ENCODE measurements around the gene TGFA.

TGFA gene

DNA sequence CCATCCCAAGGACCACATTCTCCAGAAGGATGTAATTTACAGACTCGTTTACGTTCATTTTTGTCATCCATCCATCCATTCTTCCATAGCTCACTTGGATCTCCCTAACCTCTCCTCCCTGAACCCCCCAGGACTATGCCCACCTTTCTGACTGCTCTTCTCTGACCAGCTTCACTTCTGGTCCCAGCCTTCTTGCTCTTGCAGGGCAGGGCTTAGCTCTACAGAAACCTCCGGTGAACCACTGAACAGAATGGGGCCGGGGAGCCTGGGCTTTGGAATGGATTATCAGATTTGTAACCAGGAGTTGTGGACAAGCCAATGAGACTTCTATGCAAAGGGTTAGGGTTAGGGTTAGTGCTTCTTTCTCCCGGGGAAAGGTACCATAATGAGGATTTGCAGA lies 95.0 kb downstream of the TGFA start:
- H2AFZ ChIP-seq (ENCODE audit: low read depth, low read length), result no peak overlapping the region
- no peak overlapping the region for H3K4me3 ChIP-seq (ENCODE audit: low read length)
- peaks cover 19% of the 10 kb centered on the region for H3K27me3 ChIP-seq (ENCODE audit: insufficient read depth, low read length)
- no peaks in the 10 kb centered on the region for H3K9me3 ChIP-seq (ENCODE audit: low read length)
- H3K36me3 ChIP-seq (ENCODE audit: insufficient read depth, low read length), result no peaks in the 10 kb centered on the region
- H3K4me1 ChIP-seq (ENCODE audit: insufficient read depth, low read length), result no peaks in the 10 kb centered on the region

DNA sequence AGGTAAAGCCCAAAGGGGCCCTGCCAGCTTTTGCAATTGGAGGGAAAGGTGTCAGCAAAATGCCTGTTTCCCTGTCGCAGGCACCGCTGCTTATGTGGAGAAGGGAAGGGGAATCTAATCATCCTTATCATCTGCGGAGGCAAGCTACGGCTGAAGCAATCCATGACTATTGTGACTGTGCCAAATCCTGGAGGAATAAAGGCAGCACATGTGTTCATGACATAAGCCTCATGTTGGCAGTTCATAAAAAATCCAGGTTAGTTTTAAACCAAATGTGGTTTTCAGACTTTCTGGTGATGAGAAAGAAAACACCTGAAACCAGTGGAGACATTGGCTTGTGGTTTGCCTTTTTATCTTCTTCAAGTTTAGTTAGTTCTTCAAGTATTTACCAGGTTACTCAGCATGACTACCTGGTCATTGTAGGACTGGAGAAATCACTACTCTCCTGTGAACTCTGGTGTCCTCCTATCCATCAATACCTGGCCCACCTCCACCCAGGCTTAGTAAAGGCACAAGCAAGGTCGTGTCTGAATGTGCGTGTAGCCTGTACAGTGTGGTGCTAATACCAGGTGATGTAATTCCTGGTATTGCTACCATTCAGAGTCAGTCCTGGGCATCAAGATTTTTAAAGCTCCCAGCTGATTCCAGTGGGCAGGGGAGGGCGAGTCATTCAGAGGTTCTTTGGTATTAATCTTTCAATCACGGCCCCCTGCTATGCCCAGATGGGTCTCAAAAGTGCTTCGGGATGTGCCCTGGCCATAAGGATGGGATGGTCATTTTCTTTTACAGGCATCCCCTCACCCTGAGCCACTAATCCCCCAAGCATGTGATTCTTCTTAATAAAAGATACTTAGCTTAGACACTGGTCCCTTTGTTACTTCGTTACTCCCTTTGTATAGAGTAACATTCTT lies 96.8 kb downstream of the TGFA start:
- Histone ChIP-seq H3K4me1 (ENCODE audit: insufficient read depth, low read length) (no peaks in the 10 kb centered on the region), H3K4me3 (ENCODE audit: low read length) (no peak overlapping the region), H3K36me3 (ENCODE audit: insufficient read depth, low read length) (no peaks in the 10 kb centered on the region), H2AFZ (ENCODE audit: low read depth, low read length) (no peak overlapping the region), H3K9me3 (ENCODE audit: low read length) (no peaks in the 10 kb centered on the region), H3K27me3 (ENCODE audit: insufficient read depth, low read length) (peaks cover 13% of the 10 kb centered on the region)

DNA sequence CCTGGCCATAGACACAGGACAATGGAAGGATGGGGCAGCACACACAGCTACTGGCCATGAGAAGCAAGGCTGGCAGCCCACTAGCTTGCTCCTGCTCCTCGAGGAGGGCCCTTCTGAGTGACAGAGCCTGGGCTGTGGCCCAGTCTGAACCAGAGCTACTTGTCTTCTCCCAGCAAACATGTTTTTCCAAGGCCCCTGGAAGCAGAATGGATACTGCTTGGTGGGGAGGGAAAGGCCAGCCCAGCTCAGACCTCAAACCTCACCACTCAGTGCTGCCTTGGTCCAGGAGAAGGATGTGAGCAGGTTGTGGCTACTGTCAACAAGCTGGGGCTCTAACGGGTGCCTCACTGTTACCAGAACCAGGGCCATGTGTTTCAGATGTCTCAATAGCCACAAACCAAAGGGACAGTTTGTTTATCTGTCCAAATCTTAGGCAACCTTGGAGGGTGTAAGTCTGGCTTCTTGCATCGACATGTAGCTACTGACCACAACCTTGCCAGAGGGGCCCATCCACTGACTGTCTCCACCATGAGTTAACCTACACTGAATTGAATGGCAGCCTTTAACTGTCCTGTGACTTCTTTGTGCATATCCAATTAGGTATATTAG lies 98.6 kb downstream of the TGFA start:
- no peak overlapping the region for H2AFZ ChIP-seq (ENCODE audit: low read depth, low read length)
- H3K36me3 ChIP-seq (ENCODE audit: insufficient read depth, low read length), result no peaks in the 10 kb centered on the region
- no peaks in the 10 kb centered on the region for H3K4me1 ChIP-seq (ENCODE audit: insufficient read depth, low read length)
- no peak overlapping the region for H3K4me3 ChIP-seq (ENCODE audit: low read length)
- H3K9me3 ChIP-seq (ENCODE audit: low read length), result no peaks in the 10 kb centered on the region
- peaks cover 12% of the 10 kb centered on the region for H3K27me3 ChIP-seq (ENCODE audit: insufficient read depth, low read length)

DNA sequence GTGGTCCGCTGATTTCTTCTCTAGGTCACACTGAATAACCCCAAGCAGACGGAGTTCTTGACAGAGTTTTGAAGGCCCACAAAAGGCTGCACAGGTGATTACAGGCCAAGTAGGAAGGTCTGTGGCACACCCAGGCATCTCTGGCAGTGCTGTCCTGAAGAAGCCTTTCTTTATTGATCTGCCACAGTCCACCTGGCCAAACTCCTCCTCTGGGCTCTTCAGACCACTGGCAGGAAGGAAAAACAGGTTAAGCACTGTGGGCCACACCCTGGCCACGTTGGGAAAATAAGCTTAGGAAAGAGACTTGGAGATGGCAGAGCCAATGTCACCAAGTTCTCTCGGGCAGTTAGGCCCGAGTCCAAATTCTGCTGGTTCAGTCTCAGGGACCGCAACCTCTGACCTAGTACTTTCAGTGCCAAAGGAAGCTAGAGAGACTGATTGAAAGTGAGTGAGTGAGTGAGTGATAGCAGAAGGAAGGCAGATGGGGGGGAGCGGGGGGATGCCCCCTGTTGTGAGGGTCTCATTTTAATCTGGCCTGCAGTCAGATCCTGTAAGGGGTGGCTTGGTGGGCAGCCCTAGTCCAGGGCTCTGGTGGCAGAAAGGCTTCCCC lies 102.9 kb downstream of the TGFA start:
- H3K36me3 ChIP-seq (ENCODE audit: insufficient read depth, low read length), result no peaks in the 10 kb centered on the region
- no peak overlapping the region for H3K4me3 ChIP-seq (ENCODE audit: low read length)
- H3K9me3 ChIP-seq (ENCODE audit: low read length), result no peaks in the 10 kb centered on the region
- H3K27me3 ChIP-seq (ENCODE audit: insufficient read depth, low read length), result peaks cover 13% of the 10 kb centered on the region
- no peaks in the 10 kb centered on the region for H3K4me1 ChIP-seq (ENCODE audit: insufficient read depth, low read length)
- no peak overlapping the region for H2AFZ ChIP-seq (ENCODE audit: low read depth, low read length)

DNA sequence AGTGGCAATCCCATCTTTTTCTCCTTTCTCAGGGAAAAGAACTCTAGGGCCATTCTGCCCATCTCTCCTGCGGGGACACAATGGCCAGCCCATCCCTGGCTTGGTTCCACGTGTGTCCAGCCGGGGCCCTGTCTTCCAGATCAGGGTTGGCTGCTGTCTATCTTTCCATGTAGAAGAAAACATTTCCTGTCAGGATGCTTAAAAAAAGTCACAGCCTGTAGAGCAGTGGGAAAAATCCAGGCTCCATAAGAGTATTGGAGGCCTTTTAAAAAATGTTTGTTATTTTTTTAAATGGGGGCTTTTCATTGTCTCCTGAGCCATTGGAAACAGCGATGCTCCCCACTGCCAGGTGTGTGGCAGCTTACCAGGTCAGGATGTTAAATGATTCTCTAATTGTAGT lies 105.6 kb downstream of the TGFA start:
- Histone ChIP-seq H3K4me3 (ENCODE audit: low read length) (no peak overlapping the region), H3K9me3 (ENCODE audit: low read length) (no peaks in the 10 kb centered on the region), H3K36me3 (ENCODE audit: insufficient read depth, low read length) (no peaks in the 10 kb centered on the region), H2AFZ (ENCODE audit: low read depth, low read length) (no peak overlapping the region), H3K27me3 (ENCODE audit: insufficient read depth, low read length) (peaks cover 13% of the 10 kb centered on the region), H3K4me1 (ENCODE audit: insufficient read depth, low read length) (no peaks in the 10 kb centered on the region)

DNA sequence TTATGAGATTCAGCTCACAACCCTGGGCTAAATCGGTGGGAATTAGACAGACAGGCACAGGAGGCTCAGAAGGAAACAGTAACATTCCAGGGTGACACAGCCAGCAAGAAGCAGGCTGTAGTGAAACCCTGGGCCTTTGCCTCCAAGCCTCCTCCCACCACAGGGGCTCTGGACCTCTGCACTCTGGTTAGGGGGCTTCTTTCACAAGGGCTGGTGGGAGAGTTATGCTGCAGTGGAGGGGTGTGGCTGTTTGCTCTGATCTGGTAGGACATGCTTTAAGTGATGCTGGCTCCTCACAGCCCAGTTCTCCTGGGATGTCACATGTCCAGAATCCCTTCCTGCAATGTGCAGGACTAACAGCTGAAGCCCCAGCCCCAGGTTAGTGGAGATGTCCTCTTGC lies 109.9 kb downstream of the TGFA start:
- no peak overlapping the region for H2AFZ ChIP-seq (ENCODE audit: low read depth, low read length)
- H3K27me3 ChIP-seq (ENCODE audit: insufficient read depth, low read length), result no peaks in the 10 kb centered on the region
- no peaks in the 10 kb centered on the region for H3K9me3 ChIP-seq (ENCODE audit: low read length)
- H3K4me3 ChIP-seq (ENCODE audit: low read length), result no peak overlapping the region
- no peaks in the 10 kb centered on the region for H3K36me3 ChIP-seq (ENCODE audit: insufficient read depth, low read length)
- H3K4me1 ChIP-seq (ENCODE audit: insufficient read depth, low read length), result no peaks in the 10 kb centered on the region

DNA sequence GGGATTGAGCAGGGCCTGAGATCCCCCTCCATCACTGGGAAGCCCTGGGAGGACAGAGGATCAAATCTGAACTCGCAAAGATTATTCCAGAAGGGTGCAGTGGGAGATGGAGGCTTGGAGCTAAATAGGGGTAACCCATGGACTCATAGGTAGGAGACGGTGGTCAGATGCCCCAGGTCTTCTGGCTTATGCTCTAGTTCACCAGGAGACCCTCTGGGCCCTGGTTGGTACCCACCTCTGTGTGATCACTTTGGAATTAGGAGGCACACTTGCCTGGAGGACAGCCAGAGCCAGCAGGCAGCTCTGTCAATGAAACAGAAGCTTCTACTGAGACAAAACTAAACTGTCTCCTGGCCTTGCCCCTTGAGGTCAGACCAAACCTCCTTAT lies 110.6 kb downstream of the TGFA start:
- H2AFZ ChIP-seq (ENCODE audit: low read depth, low read length), result no peak overlapping the region

DNA sequence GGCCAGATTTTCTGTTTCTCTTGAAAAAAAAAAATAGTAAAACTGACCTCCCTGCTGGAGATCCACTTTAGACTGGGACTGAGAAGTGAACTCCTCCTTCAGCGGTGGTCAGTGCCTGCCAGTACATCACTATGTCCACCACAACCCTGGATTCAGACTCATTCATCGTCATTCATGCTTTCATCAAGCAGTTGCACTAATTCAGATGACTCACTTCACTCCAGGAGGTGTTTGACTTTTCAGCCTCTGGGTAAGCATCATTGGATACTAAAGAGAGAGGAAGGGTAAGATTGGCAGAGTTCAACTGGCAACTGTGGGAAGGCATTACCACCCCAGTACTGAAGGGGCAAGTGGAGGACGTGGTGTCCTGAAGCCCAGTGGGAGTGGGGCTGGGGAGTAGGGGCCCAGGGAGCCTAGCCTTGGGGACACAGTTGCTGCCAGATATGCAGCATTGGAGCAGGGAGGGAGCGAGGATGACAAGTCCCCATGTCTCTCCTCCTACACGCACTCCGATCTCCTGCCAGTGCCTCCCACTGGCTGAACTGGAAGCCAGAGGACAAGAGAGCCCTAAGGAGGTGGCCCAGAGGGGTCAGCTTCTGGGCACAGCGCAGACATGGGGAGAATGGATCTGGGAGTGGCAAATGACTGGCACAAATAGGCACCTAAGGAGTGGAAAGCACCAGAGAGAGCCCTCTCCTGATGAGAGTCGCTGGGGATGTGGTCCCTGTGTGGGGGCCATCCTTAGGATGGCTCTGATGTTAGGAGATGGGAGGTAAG lies 111.1 kb downstream of the TGFA start:
- H3K9me3 ChIP-seq (ENCODE audit: low read length), result no peaks in the 10 kb centered on the region
- no peak overlapping the region for H3K4me3 ChIP-seq (ENCODE audit: low read length)
- no peaks in the 10 kb centered on the region for H3K36me3 ChIP-seq (ENCODE audit: insufficient read depth, low read length)
- no peaks in the 10 kb centered on the region for H3K4me1 ChIP-seq (ENCODE audit: insufficient read depth, low read length)
- no peak overlapping the region for H2AFZ ChIP-seq (ENCODE audit: low read depth, low read length)
- no peaks in the 10 kb centered on the region for H3K27me3 ChIP-seq (ENCODE audit: insufficient read depth, low read length)

More for the DNA sequence above, 110.6 kb downstream of the TGFA start:
- no peaks in the 10 kb centered on the region for H3K36me3 ChIP-seq (ENCODE audit: insufficient read depth, low read length)
- no peaks in the 10 kb centered on the region for H3K27me3 ChIP-seq (ENCODE audit: insufficient read depth, low read length)
- no peaks in the 10 kb centered on the region for H3K4me1 ChIP-seq (ENCODE audit: insufficient read depth, low read length)
- no peaks in the 10 kb centered on the region for H3K9me3 ChIP-seq (ENCODE audit: low read length)
- no peak overlapping the region for H3K4me3 ChIP-seq (ENCODE audit: low read length)

DNA sequence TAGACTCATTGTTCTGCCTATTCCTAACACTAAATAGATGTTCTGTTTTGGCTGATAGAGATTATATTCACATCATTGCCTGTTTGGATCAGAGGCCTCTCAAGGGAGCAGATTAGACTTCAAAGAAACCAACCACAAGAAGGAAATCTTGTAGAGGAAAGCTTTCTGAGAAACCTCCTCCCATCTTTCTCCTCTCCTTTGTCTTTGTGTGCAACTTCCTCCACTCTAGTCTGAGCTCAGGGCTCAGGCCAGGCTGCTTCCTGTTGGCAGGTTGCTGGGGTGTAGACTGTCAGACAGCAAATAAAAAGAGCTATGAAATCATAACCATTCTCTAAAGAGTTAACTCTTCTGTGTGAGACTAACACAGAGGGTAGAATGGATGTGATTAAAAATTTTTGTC lies 113.0 kb downstream of the TGFA start:
- Histone ChIP-seq H2AFZ (ENCODE audit: low read depth, low read length) (no peak overlapping the region), H3K4me1 (ENCODE audit: insufficient read depth, low read length) (no peaks in the 10 kb centered on the region), H3K4me3 (ENCODE audit: low read length) (no peak overlapping the region), H3K9me3 (ENCODE audit: low read length) (no peaks in the 10 kb centered on the region), H3K36me3 (ENCODE audit: insufficient read depth, low read length) (no peaks in the 10 kb centered on the region), H3K27me3 (ENCODE audit: insufficient read depth, low read length) (no peaks in the 10 kb centered on the region)

DNA sequence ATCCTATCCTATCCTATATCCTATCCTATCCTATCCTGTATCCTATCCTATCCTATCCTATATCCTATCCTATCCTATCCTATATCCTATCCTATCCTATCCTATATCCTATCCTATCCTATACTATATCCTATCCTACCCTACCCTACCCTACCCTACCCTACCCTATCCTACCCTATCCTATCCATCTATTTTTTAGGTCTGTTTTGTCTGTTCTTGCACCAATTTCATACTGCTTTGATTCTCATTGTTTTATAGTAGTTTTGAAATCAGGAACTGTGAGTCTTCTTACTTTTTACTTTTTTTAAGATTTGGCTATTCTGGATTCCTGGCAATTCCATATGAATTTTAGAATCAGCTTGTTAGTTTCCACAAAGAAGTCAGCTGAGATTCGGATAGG lies 118.5 kb downstream of the TGFA start:
- no peak overlapping the region for H2AFZ ChIP-seq (ENCODE audit: low read depth, low read length)
- H3K36me3 ChIP-seq (ENCODE audit: insufficient read depth, low read length), result no peaks in the 10 kb centered on the region
- H3K4me3 ChIP-seq (ENCODE audit: low read length), result no peak overlapping the region
- H3K27me3 ChIP-seq (ENCODE audit: insufficient read depth, low read length), result no peaks in the 10 kb centered on the region
- H3K9me3 ChIP-seq (ENCODE audit: low read length), result no peaks in the 10 kb centered on the region
- no peaks in the 10 kb centered on the region for H3K4me1 ChIP-seq (ENCODE audit: insufficient read depth, low read length)

DNA sequence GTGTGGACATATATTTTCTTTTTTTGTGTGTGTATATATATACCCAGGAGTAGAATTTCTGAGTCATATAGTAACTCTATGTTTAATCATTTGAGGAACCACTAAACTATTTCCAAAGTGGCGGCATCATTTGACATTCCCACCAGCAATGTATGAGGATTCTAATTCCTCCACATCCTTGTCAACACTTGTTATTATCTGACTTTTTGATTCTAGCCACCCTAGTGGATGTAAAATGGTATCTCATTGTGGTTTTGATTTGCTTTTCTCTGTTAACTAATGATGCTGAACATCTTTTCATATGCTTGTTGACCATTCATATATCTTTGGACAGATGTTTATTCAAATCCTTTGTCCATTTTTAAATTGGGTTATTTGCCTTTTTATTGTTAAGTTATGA lies 120.3 kb downstream of the TGFA start:
- Histone ChIP-seq H3K27me3 (ENCODE audit: insufficient read depth, low read length) (no peaks in the 10 kb centered on the region), H3K9me3 (ENCODE audit: low read length) (no peaks in the 10 kb centered on the region), H3K4me3 (ENCODE audit: low read length) (no peak overlapping the region), H3K36me3 (ENCODE audit: insufficient read depth, low read length) (no peaks in the 10 kb centered on the region), H3K4me1 (ENCODE audit: insufficient read depth, low read length) (no peaks in the 10 kb centered on the region), H2AFZ (ENCODE audit: low read depth, low read length) (no peak overlapping the region)

DNA sequence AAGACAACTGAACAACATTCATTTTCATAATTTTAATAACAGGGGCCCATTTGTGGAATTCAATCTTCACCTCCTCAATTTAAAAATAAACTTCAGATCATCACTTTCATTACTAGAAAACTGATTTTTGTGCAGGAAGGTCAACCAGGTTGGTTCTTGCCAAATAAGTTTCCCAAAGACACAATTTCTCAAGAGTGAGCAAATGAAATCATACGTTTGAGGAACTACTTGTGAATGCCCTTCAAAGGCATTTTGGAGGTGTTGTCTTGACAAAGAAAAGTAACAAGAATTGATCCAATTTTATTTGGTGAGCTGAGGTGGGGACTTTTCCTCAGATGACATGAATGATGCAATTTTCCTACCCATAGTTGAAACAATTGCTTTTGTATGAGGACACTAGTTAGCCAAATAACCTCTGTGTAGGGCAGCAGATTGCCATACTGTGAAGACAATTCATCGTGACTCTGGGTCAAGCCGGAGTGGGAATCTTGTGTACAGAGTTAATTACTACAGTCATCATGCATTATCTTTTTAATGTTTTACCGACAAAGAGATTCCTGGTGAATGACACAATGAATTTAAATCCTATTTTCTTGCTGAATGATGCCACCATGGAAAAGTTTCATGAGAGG lies 121.8 kb downstream of the TGFA start:
- Histone ChIP-seq H3K27me3 (ENCODE audit: insufficient read depth, low read length) (no peaks in the 10 kb centered on the region), H3K9me3 (ENCODE audit: low read length) (no peaks in the 10 kb centered on the region), H3K4me3 (ENCODE audit: low read length) (no peak overlapping the region), H2AFZ (ENCODE audit: low read depth, low read length) (no peak overlapping the region), H3K4me1 (ENCODE audit: insufficient read depth, low read length) (no peaks in the 10 kb centered on the region), H3K36me3 (ENCODE audit: insufficient read depth, low read length) (no peaks in the 10 kb centered on the region)
